GM19372 (cell line): Measurements from ENCODE around the gene IER5.
"Not testable (repeated sequence)": the region's sequence is repeated elsewhere in the genome, so short reads cannot be mapped to it uniquely, and the experiment has no call there.

Experiments
- ATAC-seq: cut with Tn5 transposase; IDR thresholded peaks from one replicate; pipeline ENCODE4 v1.9.1; 2021; ENCODE audit warnings: mild to moderate bottlenecking, low read depth, moderate library complexity; ENCODE audit not compliant: unreplicated experiment

Gene IER5

GRCh38 chr1:181111559-181111958 lies 23.1 kb downstream of the IER5 start:
- no peak for ATAC-seq

GRCh38 chr1:181112071-181112929 lies 23.8 kb downstream of the IER5 start:
- no peak for ATAC-seq

- ATAC-seq = no peak
Measured at GRCh38 chr1:181113059-181113641, 24.6 kb downstream of the IER5 start.

GRCh38 chr1:181114574-181115367 lies 26.3 kb downstream of the IER5 start:
- ATAC-seq = no peak

- no peak for ATAC-seq
Measured at GRCh38 chr1:181115368-181115684, 26.8 kb downstream of the IER5 start.

DNA sequence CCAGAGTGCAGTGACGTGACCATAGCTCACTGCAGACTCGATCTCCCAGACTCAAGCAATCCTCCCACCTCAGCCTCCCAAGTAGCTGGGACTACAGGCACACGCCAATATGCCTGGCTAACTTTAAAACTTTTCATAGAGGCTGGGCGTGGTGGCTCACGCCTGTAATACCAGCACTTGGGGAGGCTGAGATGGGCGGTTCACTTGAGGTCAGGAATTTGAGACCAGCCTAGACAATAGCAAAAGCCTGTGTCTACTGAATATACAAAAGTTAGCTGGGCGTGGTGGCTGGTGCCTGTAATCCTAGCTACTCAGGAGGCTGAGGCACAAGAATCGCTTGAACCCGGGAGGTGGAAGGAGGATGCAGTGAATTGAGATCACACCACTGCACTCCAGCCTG lies 27.5 kb downstream of the IER5 start:
- not testable (repeated sequence) for ATAC-seq

DNA sequence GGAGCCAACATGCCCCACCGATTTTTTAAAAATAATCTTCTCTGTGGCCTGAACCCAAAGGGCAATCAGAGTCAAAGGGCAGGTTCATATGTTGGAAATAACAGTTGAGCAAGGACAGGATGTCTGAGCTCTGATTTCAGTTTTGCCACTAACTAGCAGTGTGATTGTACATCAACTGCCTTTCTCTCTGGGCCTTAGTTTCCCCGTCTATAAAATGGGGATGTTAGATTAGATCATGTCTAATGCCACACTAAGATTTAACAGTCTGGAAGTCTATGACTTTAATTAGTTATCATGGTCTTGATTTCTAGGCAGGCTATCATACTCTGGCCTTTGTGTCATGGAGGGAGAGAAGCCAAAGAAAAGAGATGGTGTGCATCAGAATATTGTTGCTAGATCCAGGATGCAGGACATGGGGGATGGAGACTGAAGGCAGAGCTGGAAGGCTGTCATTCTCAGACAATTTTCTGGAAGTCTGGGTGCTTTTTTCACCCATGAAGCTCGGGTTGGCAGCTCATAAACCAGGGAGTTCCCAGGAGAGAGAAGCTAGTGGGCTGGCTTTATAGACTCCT lies 28.4 kb downstream of the IER5 start:
- no peak for ATAC-seq

DNA sequence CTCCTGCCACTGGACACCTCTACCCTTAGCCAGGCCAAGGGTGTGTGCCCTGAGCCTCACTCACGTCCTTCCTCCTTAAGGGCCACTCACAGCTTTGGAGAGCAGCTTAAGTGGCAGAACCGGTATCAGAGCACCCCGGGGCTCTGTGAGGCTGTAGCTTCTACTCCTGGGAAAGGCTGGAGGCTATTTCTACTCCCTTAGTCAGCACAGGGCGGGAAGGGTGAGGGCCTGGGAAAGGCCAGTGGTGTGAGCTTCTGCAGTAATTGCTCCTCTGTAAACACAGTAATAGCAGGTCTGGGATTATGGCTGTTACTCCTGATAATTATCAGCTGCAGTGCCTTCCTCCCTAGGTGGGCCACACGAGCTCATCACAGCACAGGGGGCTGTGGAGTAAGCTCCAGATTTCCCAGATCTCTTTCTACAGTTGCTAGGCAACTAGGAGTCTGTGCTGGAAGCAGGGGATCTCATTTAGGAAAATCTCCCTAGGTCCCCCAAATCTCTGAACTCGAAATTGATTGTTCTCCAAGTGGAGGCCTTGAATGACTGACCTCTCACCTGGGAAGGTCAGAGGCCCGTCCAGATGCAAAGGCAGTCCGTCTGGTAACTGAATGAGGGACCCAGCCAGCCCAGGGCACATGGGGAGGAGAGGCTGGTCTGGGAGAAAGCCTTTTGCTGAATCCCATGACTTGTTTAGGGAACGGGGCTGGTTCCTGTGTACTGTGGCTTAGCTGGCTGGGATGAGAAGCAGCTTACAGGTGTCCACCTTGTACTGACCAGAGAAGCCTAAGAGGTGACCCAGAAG lies 29.3 kb downstream of the IER5 start:
- ATAC-seq = no peak

GRCh38 chr1:181119093-181119989 lies 30.8 kb downstream of the IER5 start:
- no peak for ATAC-seq

GRCh38 chr1:181120924-181121323 lies 32.4 kb downstream of the IER5 start:
- ATAC-seq = no peak

- no peak for ATAC-seq
Measured at GRCh38 chr1:181121498-181121897, 33.0 kb downstream of the IER5 start.

GRCh38 chr1:181122222-181122621 lies 33.7 kb downstream of the IER5 start:
- ATAC-seq = no peak

GRCh38 chr1:181123173-181123572 lies 34.7 kb downstream of the IER5 start:
- no peak for ATAC-seq

DNA sequence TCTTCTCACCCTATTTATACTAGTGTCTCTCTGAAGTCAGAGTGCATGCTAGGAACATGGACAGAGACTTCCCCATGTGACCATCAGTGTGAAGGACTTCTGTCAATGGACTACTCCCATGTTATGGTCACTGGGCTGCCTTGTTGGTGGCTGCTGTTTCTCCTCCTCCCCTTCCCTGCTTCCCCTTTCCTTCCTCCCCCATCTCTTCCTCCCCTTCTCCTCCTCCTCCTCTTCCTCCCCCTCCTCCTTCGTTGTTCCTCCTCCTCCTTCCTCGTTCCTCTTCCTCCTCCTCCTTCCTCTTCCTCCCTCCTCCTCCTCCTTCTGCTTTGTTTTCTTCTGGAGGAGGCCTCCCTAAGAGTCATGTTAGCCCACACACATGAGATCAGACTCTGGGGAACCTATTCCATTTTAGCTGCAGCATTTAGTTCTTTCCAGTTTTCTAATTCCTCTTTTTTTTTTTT lies 35.8 kb downstream of the IER5 start:
- ATAC-seq = no peak

GRCh38 chr1:181126289-181126688 lies 37.8 kb downstream of the IER5 start:
- ATAC-seq = no peak

- no peak for ATAC-seq
Measured at GRCh38 chr1:181126871-181127587, 38.5 kb downstream of the IER5 start.

DNA sequence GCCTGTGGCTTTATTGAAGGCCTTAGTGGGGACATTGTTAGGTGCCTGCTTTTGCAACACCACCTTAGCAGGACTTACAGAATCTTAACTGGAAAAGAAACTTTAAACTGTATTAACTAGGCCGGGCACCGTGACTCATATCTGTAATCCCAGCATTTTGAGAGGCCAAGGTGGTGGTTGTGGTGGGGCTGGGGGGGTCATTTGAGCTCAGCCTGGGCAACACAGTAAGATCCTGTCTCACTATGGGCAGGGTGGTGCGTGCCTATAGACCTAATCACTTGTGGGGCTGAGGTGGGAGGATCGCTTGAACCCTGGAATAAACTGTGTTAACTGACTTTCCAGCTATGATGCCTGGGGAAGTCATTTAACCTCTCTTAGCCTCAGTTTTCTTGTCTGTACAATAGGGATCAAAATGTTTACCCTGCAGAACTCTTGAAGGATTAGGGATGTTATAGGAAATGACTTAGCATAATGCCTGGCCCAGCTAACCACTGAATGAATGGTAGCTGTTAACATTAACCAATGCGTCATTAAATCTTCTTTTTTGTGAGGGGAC lies 39.5 kb downstream of the IER5 start:
- ATAC-seq = no peak
